HG03095 (cell line): ENCODE data around the gene CDRT4.

ENCODE experiments used
- ATAC-seq: cut with Tn5 transposase; IDR thresholded peaks from one replicate; pipeline ENCODE4 v1.9.1; 2021; ENCODE audit warnings: moderate library complexity; ENCODE audit not compliant: unreplicated experiment

The CDRT4 gene

GRCh38 chr17:15432807-15433611 is 34.4 kb downstream of the CDRT4 start:
- ATAC-seq = no peak

GRCh38 chr17:15431766-15432165 is 35.7 kb downstream of the CDRT4 start:
- no peak for ATAC-seq

GRCh38 chr17:15431196-15431595 is 36.2 kb downstream of the CDRT4 start:
- ATAC-seq = no peak

GRCh38 chr17:15424521-15424920 is 42.9 kb downstream of the CDRT4 start:
- no peak for ATAC-seq

GRCh38 chr17:15422392-15422965 is 44.9 kb downstream of the CDRT4 start:
- ATAC-seq = no peak

GRCh38 chr17:15418781-15419180 is 48.6 kb downstream of the CDRT4 start:
- no peak for ATAC-seq

- no peak for ATAC-seq
These were observed 52.7 kb downstream of the CDRT4 start for GRCh38 chr17:15414532-15415306.

GRCh38 chr17:15413101-15413771 is 54.2 kb downstream of the CDRT4 start:
- no peak for ATAC-seq

GRCh38 chr17:15412606-15413005 is 54.8 kb downstream of the CDRT4 start:
- ATAC-seq = no peak

- no peak for ATAC-seq
These were observed 55.8 kb downstream of the CDRT4 start for GRCh38 chr17:15411384-15412198.

GRCh38 chr17:15409721-15410250 is 57.6 kb downstream of the CDRT4 start:
- no peak for ATAC-seq

GRCh38 chr17:15408803-15409202 is 58.6 kb downstream of the CDRT4 start:
- no peak for ATAC-seq

GRCh38 chr17:15406081-15406480 is 61.3 kb downstream of the CDRT4 start:
- no peak for ATAC-seq

- ATAC-seq = no peak
These were observed 62.4 kb downstream of the CDRT4 start for GRCh38 chr17:15405058-15405415.

GRCh38 chr17:15404106-15405057 is 63.0 kb downstream of the CDRT4 start:
- no peak for ATAC-seq

GRCh38 chr17:15403276-15403939 is 64.0 kb downstream of the CDRT4 start:
- no peak for ATAC-seq

GRCh38 chr17:15399443-15399842 is 68.0 kb downstream of the CDRT4 start:
- no peak for ATAC-seq

- no peak for ATAC-seq
These were observed 68.6 kb downstream of the CDRT4 start for GRCh38 chr17:15398736-15399331.
